ENCODE data around the gene TUBB8.
"Not testable (repeated sequence)": the region's sequence is repeated elsewhere in the genome, so short reads cannot be mapped to it uniquely, and the experiment has no call there.

DNA sequence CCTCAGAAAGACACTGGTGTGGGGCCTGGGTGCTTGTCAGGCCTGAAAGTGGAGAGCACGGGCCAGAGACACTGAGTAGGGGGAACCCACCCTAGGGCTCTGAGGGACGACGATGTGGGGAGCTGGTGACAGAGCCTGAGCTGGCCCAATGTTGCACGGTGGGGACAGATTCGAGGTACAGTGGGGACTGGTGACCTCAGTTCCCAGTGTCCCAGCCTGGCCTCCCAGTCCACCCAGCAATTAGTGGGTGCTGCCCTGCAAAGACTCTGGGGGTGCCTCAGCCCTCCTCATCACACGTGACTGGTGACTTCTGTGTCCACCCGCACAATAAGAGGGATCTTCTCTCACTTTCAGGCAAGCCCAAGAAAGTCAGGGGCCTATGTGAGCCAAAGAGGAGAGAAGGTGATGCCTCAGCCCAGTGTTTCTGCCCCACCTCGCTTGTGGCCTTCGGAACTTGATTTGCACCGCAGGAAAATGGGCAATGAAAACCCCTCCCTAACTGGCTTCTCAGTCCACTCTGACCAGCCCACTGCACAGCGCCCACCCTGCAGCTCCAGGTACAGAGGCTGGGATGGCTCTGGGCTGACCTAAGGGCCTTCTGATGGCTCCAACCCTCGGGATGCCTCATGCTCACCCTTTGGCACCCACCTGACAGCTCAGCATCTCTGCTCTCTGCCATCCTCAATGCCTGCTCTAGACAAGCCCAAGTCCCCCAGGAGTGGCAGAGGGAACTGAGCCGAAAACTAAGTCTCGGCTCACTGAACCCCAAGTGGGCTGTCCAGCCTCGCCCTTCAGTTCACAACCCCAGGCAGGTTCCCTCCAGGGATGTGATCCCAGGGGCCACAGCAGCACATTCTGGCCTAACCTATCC, 36.4 kb downstream of the TUBB8 start:
- TF ChIP-seq CTCF, POLR2A, EP300 (IDR thresholded peaks at IDR 0.05): not testable (repeated sequence)

Measured in stomach (tissue), 4 donors.